ENCODE data around the gene DPH3. TPM values are rescaled to one million over a fixed set of nuclear protein-coding genes. Genes with fewer than 3 reads are reported as not detected.
A peak's percentile ranks its signal among the peaks of the same experiment; 100 is the strongest.

DPH3 gene
- total RNA-seq, 1 donor = 21.4 TPM

DNA sequence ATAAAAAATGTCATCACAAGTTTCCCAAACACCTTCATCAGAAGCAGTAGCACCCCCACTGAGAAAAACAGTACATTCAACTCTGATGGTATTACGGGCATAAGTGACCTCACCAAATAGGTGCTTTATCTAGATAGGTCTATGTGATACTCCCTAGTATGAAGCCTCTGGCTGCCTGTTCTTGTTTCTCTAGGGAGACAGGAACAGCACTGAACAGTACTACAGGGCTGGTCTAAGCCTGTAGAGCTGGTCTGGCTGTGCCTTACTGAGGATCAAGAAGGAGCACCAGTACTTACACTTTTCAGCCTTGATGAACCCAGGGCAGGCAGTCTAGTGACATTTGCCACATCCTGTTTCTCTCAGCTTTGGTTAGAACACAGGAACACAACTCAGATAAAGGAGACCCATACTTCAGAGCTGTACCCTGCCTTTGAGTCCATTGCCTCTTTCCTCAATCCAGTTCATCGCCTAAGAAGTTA, 36.2 kb upstream of the DPH3 start:
- H3K4me1 ChIP-seq (ENCODE audit: insufficient read depth, low read length) = peaks cover 7% of the 10 kb centered on the region
- TF ChIP-seq, protein P1, sequence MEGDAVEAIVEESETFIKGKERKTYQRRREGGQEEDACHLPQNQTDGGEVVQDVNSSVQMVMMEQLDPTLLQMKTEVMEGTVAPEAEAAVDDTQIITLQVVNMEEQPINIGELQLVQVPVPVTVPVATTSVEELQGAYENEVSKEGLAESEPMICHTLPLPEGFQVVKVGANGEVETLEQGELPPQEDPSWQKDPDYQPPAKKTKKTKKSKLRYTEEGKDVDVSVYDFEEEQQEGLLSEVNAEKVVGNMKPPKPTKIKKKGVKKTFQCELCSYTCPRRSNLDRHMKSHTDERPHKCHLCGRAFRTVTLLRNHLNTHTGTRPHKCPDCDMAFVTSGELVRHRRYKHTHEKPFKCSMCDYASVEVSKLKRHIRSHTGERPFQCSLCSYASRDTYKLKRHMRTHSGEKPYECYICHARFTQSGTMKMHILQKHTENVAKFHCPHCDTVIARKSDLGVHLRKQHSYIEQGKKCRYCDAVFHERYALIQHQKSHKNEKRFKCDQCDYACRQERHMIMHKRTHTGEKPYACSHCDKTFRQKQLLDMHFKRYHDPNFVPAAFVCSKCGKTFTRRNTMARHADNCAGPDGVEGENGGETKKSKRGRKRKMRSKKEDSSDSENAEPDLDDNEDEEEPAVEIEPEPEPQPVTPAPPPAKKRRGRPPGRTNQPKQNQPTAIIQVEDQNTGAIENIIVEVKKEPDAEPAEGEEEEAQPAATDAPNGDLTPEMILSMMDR (IDR thresholded peaks at IDR 0.05; ENCODE audit: extremely low read depth, low read depth, low read length) = no peak
- no peak for DNase-seq (ENCODE audit: insufficient read length, low spot score, missing footprints)
- no peaks in the 10 kb centered on the region for H3K79me2 ChIP-seq (ENCODE audit: insufficient read depth, low read length)
- no peak overlapping the region for H2AFZ ChIP-seq (ENCODE audit: low read length)
- no peaks in the 10 kb centered on the region for H3K9me3 ChIP-seq (ENCODE audit: low read depth, low read length)
- no peak overlapping the region for H3K27ac ChIP-seq (ENCODE audit: low read depth, low read length)
- H3K4me2 ChIP-seq (ENCODE audit: insufficient read depth, low read length) = no peak overlapping the region
- no peaks in the 10 kb centered on the region for H3K27me3 ChIP-seq (ENCODE audit: insufficient read depth, low read length)
- H3K36me3 ChIP-seq (ENCODE audit: insufficient read depth, low read length) = no peaks in the 10 kb centered on the region
- no peaks in the 10 kb centered on the region for H4K20me1 ChIP-seq (ENCODE audit: insufficient read depth, low read length)
- H3K4me3 ChIP-seq (ENCODE audit: insufficient read depth, low read length) = no peak overlapping the region

DNA sequence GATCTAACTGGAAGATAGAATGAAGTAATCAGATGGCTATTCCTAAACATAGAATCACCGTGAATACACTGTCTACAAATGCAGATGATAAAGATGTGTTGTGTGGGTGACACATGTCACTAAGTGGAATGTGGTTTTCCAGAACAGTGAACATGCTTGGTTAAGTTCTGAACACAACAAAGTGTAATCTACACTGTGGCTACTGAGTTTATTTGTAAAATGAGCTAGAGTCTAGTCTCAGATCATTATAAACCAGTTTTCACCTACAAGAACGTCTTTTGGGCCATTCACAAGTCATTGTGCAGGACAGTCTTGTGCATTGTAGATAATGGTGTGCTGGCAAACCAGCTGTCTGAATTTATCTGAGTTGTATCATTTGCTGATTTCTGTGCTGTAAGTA, 35.6 kb upstream of the DPH3 start:
- no peaks in the 10 kb centered on the region for H3K9me3 ChIP-seq (ENCODE audit: low read depth, low read length)
- TF ChIP-seq, protein P1 (IDR thresholded peaks at IDR 0.05; ENCODE audit: extremely low read depth, low read depth, low read length) = no peak
- no peak overlapping the region for H3K27ac ChIP-seq (ENCODE audit: low read depth, low read length)
- peaks cover 8% of the 10 kb centered on the region for H3K4me1 ChIP-seq (ENCODE audit: insufficient read depth, low read length)
- no peak overlapping the region for H2AFZ ChIP-seq (ENCODE audit: low read length)
- DNase-seq (ENCODE audit: insufficient read length, low spot score, missing footprints) = no peak
- H3K79me2 ChIP-seq (ENCODE audit: insufficient read depth, low read length) = no peaks in the 10 kb centered on the region
- H3K4me3 ChIP-seq (ENCODE audit: insufficient read depth, low read length) = no peak overlapping the region
- H4K20me1 ChIP-seq (ENCODE audit: insufficient read depth, low read length) = no peaks in the 10 kb centered on the region
- no peak overlapping the region for H3K4me2 ChIP-seq (ENCODE audit: insufficient read depth, low read length)
- no peaks in the 10 kb centered on the region for H3K27me3 ChIP-seq (ENCODE audit: insufficient read depth, low read length)
- no peaks in the 10 kb centered on the region for H3K36me3 ChIP-seq (ENCODE audit: insufficient read depth, low read length)

DNA sequence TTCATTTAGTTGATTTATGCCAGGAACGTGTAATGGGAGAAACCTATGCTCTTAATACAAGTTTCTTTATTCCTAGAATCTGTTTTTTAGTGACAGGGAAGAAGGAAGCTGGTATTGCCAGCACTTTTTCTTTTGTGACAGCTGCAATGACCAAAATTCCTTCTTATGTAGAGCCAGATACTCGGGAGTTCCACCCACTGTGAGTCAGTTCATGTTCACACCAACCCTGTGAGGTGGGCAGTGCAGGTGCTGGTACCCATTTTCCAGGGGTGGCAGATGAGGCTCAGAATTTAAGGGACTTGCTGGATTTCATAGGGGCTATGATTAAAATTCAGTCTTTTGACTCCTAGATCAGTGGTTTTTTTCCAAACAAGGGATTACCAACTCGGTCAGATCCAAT, 35.0 kb upstream of the DPH3 start:
- Histone ChIP-seq H3K4me3 (ENCODE audit: insufficient read depth, low read length) (no peak overlapping the region), H4K20me1 (ENCODE audit: insufficient read depth, low read length) (no peaks in the 10 kb centered on the region), H3K79me2 (ENCODE audit: insufficient read depth, low read length) (no peaks in the 10 kb centered on the region), H3K27ac (ENCODE audit: low read depth, low read length) (no peak overlapping the region), H3K27me3 (ENCODE audit: insufficient read depth, low read length) (no peaks in the 10 kb centered on the region), H3K36me3 (ENCODE audit: insufficient read depth, low read length) (no peaks in the 10 kb centered on the region), H3K9me3 (ENCODE audit: low read depth, low read length) (no peaks in the 10 kb centered on the region), H2AFZ (ENCODE audit: low read length) (no peak overlapping the region), H3K4me1 (ENCODE audit: insufficient read depth, low read length) (peaks cover 13% of the 10 kb centered on the region), H3K4me2 (ENCODE audit: insufficient read depth, low read length) (no peak overlapping the region)
- DNase-seq (ENCODE audit: insufficient read length, low spot score, missing footprints) = no peak
- TF ChIP-seq, protein P1 (IDR thresholded peaks at IDR 0.05; ENCODE audit: extremely low read depth, low read depth, low read length) = no peak

DNA sequence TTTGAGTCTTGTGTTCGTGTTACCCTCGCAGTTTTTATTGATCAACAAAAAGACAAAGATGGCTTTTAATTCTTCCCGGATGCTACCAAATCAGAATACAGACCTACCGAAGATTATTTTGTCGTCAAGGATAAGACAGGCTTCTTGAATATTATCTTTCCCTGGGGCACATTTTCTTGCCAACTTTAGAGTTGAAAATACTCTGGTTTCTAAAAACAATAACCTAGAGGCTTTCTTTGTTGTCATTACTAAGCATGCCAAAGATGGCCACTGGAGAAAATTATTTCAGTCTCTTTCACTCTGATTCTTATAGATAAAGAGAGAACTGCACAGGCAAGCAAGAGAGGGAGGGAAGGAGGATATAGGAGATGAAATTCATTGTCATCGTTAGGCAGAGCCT, 34.1 kb upstream of the DPH3 start:
- Histone ChIP-seq H3K4me2 (ENCODE audit: insufficient read depth, low read length) (peak overlapping the region; percentile 0), H3K79me2 (ENCODE audit: insufficient read depth, low read length) (no peaks in the 10 kb centered on the region), H3K9me3 (ENCODE audit: low read depth, low read length) (no peaks in the 10 kb centered on the region), H3K4me1 (ENCODE audit: insufficient read depth, low read length) (peaks cover 15% of the 10 kb centered on the region), H3K27ac (ENCODE audit: low read depth, low read length) (peak overlapping the region; percentile 19), H4K20me1 (ENCODE audit: insufficient read depth, low read length) (no peaks in the 10 kb centered on the region), H3K36me3 (ENCODE audit: insufficient read depth, low read length) (no peaks in the 10 kb centered on the region), H2AFZ (ENCODE audit: low read length) (no peak overlapping the region), H3K27me3 (ENCODE audit: insufficient read depth, low read length) (no peaks in the 10 kb centered on the region), H3K4me3 (ENCODE audit: insufficient read depth, low read length) (no peak overlapping the region)
- TF ChIP-seq, protein P1 (IDR thresholded peaks at IDR 0.05; ENCODE audit: extremely low read depth, low read depth, low read length) = no peak
- no peak for DNase-seq (ENCODE audit: insufficient read length, low spot score, missing footprints)
